Liver (tissue), 9 donors: ENCODE data around the gene KIF26A. TPM values are rescaled to one million over a fixed set of nuclear protein-coding genes. Genes with fewer than 3 reads are reported as not detected.

Experiments used
- DNase-seq: peaks from one replicate; pipeline ENCODE4 v3.0.0-alpha.2; 2017; ENCODE audit warnings: low spot score
- H3K27ac ChIP-seq, 2 donors: one replicate each; pipeline ENCODE4 v1.7.0; 2013; ENCODE audit warnings: inconsistent platforms in 2 of 2, low read length in 2 of 2, control low read depth in 1 of 2, low read depth in 1 of 2, mild to moderate bottlenecking in 1 of 2
- H3K27me3 ChIP-seq, 4 donors: one replicate each; pipeline versions ENCODE4 v1.6.1 to v1.7.0; 2013; ENCODE audit warnings: low read length in 3 of 4, inconsistent platforms in 1 of 4, mild to moderate bottlenecking in 1 of 4, moderate library complexity in 1 of 4; ENCODE audit not compliant: control insufficient read depth in 4 of 4, insufficient read depth in 4 of 4
- H3K36me3 ChIP-seq, 4 donors: one replicate each; pipeline versions ENCODE4 v1.6.1 to v1.7.0; 2013; ENCODE audit warnings: low read length in 3 of 4, mild to moderate bottlenecking in 3 of 4, low read depth in 1 of 4, moderate library complexity in 1 of 4; ENCODE audit not compliant: control insufficient read depth in 4 of 4, insufficient read depth in 3 of 4
- H3K4me1 ChIP-seq, 4 donors: one replicate each; pipeline versions ENCODE4 v1.6.1 to v1.7.0; 2013; ENCODE audit warnings: low read length in 3 of 4, mild to moderate bottlenecking in 3 of 4, moderate library complexity in 1 of 4; ENCODE audit not compliant: control insufficient read depth in 4 of 4, insufficient read depth in 4 of 4
- H3K4me3 ChIP-seq, 3 donors: one replicate each; pipeline versions ENCODE4 v1.6.1 to v1.7.0; 2013; ENCODE audit warnings: low read length in 3 of 3, control low read depth in 1 of 3, low read depth in 1 of 3, mild to moderate bottlenecking in 1 of 3
- H3K9ac ChIP-seq, 2 donors: one replicate each; pipeline ENCODE4 v1.7.0; 2013; ENCODE audit warnings: low read length in 2 of 2, mild to moderate bottlenecking in 2 of 2, moderate library complexity in 2 of 2, control low read depth in 1 of 2, low read depth in 1 of 2
- H3K9me3 ChIP-seq, 4 donors: one replicate each; pipeline versions ENCODE4 v1.6.1 to v1.7.0; 2013; ENCODE audit warnings: low read length in 3 of 4; ENCODE audit not compliant: control insufficient read depth in 4 of 4
- EGR1 ChIP-seq, 2 donors: IDR thresholded peaks; 2 replicates each; pipeline ENCODE4 v1.6.1; 2016 to 2018; ENCODE audit warnings: antibody characterized with exemption in 2 of 2, low read depth in 2 of 2
- FOXA1 ChIP-seq: IDR thresholded peaks from 2 replicates; pipeline ENCODE4 v1.6.1; 2016; ENCODE audit warnings: antibody characterized with exemption
- FOXA2 ChIP-seq: IDR thresholded peaks from 2 replicates; pipeline ENCODE4 v1.6.1; 2016; ENCODE audit warnings: antibody characterized with exemption
- GABPA ChIP-seq, 2 donors: IDR thresholded peaks in 1 of 2; conservative IDR thresholded peaks in 1 of 2; 2 replicates each; pipeline ENCODE4 v1.6.1; 2016; ENCODE audit warnings: antibody characterized with exemption in 2 of 2, mild to moderate bottlenecking in 1 of 2, moderate library complexity in 1 of 2
- HNF4A ChIP-seq, 2 donors: conservative IDR thresholded peaks; 2 replicates each; pipeline ENCODE4 v1.6.1; 2016; ENCODE audit warnings: antibody characterized with exemption in 2 of 2, mild to moderate bottlenecking in 2 of 2
- HNF4G ChIP-seq: IDR thresholded peaks from 2 replicates; pipeline ENCODE4 v1.6.1; 2016; ENCODE audit warnings: antibody characterized with exemption
- JUND ChIP-seq, 2 donors: IDR thresholded peaks; 2 replicates each; pipeline ENCODE4 v1.6.1; 2016; ENCODE audit warnings: antibody characterized with exemption in 2 of 2
- NR2F2 ChIP-seq: IDR thresholded peaks from 2 replicates; pipeline ENCODE4 v1.6.1; 2016; ENCODE audit warnings: antibody characterized with exemption
- RAD21 ChIP-seq, 2 donors: IDR thresholded peaks; 2 replicates each; pipeline ENCODE4 v1.6.1; 2016; ENCODE audit warnings: antibody characterized with exemption in 2 of 2, mild to moderate bottlenecking in 2 of 2
- RXRA ChIP-seq, 2 donors: IDR thresholded peaks; 2 replicates each; pipeline ENCODE4 v1.6.1; 2017 to 2018; ENCODE audit warnings: antibody characterized with exemption in 2 of 2, mild to moderate bottlenecking in 1 of 2
- TAF1 ChIP-seq: conservative IDR thresholded peaks from 2 replicates; pipeline ENCODE4 v1.6.1; 2016; ENCODE audit warnings: antibody characterized with exemption, mild to moderate bottlenecking
- YY1 ChIP-seq: IDR thresholded peaks from 2 replicates; pipeline ENCODE4 v1.6.1; 2016; ENCODE audit warnings: antibody characterized with exemption, mild to moderate bottlenecking
- WGBS: extraction: QIAGEN DNeasy Blood & Tissue Kit; methylation state at CpG from one replicate; pipeline ENCODE4 v1.1.7; 2013; 5-methylcytosine and 5-hydroxymethylcytosine counted together
- polyA plus RNA-seq, 2 donors: library from polyadenylated mRNA; stranded (reverse) in 1 of 2; unstranded in 1 of 2; fragments of 200-250 nt in 1 of 2; fragments of >200 nt in 1 of 2; fragmentation: Nextera tagmentation in 1 of 2; extraction: Ambion mirVana in 1 of 2; gene quantifications; one replicate each; pipeline versions ENCODE4 v1.2.1 to v1.2.3, GENCODE V29; 2013 to 2015
- total RNA-seq, 2 donors: library from RNA; depleted of rRNA; stranded (reverse); fragments of >200 nt; gene quantifications; one replicate each; pipeline ENCODE4 v1.2.3, GENCODE V29; 2014
- TF ChIP-seq, protein P1 (sequence below): fragments of 150-350 bp; IDR thresholded peaks from 2 replicates; pipeline ENCODE4 v1.5.1; 2017; ENCODE audit warnings: improper control_type of control experiment, low read depth, low read length; ENCODE audit not compliant: missing input control
- TF ChIP-seq, protein P2 (sequence below): IDR thresholded peaks from 2 replicates; pipeline ENCODE4 v1.6.1; 2016; ENCODE audit warnings: antibody characterized with exemption
- TF ChIP-seq, protein P3 (sequence below): IDR thresholded peaks from 2 replicates; pipeline ENCODE4 v1.6.1; 2016; ENCODE audit warnings: antibody characterized with exemption, mild to moderate bottlenecking
- TF ChIP-seq, protein P4 (sequence below): IDR thresholded peaks from 2 replicates; pipeline ENCODE4 v1.6.1; 2016; ENCODE audit warnings: antibody characterized with exemption
- TF ChIP-seq, protein P5 (sequence below): IDR thresholded peaks from 2 replicates; pipeline ENCODE4 v1.6.1; 2016; ENCODE audit warnings: antibody characterized with exemption
- donor health status: healthy.
- donor health status: healthy.
- donor health status: healthy.
- donor health status: healthy.
- donor health status: healthy.

Gene KIF26A
- total and polyA plus RNA-seq, 4 donors: 0.07 to 10.2 (median 1.3) TPM

DNA sequence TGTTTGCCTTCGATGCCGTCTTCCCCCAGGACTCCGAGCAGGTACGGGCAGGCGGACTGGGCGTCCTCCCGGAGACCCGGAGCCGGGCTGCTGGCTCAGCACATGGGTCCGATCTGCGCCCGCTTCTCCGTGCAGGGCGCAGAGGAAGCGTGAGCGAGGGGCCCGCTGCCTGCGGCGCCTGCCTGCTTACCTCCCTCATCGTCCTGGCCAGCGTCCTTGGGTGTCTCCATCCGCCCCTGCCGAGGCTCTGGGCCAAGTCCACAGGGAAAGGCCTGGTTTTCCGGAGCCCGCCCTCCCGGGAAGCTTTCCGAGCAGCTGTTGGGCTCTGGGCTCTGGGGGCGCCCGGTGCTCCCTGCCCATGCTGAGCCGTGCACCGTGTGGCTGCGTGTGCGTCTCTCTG lies 33.5 kb downstream of the KIF26A start:
- Histone ChIP-seq H3K4me3 (no peak overlapping the region), H3K9me3 (no peaks in the 10 kb centered on the region), H3K4me1 (no peaks in the 10 kb centered on the region), H3K27me3 (no peaks in the 10 kb centered on the region), H3K27ac (no peak overlapping the region), H3K36me3 (peaks cover 0 to 1% (median 0%) of the 10 kb centered on the region in 4 donors), H3K9ac (no peak overlapping the region)
- TF ChIP-seq GABPA (IDR thresholded peaks at IDR 0.05 in 1 of 2, conservative IDR thresholded peaks at IDR 0.05 in 1 of 2): no peak
- no peak for TF ChIP-seq RAD21 (IDR thresholded peaks at IDR 0.05)
- TF ChIP-seq RXRA (IDR thresholded peaks at IDR 0.05): no peak
- no peak for TF ChIP-seq JUND (IDR thresholded peaks at IDR 0.05)
- TF ChIP-seq TAF1: no peak
- TF ChIP-seq EGR1 (IDR thresholded peaks at IDR 0.05; ENCODE audit: low read depth in 2 of 2): no peak
- TF ChIP-seq YY1: no peak
- no peak for TF ChIP-seq FOXA2
- TF ChIP-seq, protein P1, sequence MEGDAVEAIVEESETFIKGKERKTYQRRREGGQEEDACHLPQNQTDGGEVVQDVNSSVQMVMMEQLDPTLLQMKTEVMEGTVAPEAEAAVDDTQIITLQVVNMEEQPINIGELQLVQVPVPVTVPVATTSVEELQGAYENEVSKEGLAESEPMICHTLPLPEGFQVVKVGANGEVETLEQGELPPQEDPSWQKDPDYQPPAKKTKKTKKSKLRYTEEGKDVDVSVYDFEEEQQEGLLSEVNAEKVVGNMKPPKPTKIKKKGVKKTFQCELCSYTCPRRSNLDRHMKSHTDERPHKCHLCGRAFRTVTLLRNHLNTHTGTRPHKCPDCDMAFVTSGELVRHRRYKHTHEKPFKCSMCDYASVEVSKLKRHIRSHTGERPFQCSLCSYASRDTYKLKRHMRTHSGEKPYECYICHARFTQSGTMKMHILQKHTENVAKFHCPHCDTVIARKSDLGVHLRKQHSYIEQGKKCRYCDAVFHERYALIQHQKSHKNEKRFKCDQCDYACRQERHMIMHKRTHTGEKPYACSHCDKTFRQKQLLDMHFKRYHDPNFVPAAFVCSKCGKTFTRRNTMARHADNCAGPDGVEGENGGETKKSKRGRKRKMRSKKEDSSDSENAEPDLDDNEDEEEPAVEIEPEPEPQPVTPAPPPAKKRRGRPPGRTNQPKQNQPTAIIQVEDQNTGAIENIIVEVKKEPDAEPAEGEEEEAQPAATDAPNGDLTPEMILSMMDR: no peak
- TF ChIP-seq, protein P2, sequence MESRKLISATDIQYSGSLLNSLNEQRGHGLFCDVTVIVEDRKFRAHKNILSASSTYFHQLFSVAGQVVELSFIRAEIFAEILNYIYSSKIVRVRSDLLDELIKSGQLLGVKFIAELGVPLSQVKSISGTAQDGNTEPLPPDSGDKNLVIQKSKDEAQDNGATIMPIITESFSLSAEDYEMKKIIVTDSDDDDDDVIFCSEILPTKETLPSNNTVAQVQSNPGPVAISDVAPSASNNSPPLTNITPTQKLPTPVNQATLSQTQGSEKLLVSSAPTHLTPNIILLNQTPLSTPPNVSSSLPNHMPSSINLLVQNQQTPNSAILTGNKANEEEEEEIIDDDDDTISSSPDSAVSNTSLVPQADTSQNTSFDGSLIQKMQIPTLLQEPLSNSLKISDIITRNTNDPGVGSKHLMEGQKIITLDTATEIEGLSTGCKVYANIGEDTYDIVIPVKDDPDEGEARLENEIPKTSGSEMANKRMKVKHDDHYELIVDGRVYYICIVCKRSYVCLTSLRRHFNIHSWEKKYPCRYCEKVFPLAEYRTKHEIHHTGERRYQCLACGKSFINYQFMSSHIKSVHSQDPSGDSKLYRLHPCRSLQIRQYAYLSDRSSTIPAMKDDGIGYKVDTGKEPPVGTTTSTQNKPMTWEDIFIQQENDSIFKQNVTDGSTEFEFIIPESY: no peak
- no peak for TF ChIP-seq HNF4A (conservative IDR thresholded peaks at IDR 0.05)
- no peak for TF ChIP-seq NR2F2
- TF ChIP-seq, protein P3, sequence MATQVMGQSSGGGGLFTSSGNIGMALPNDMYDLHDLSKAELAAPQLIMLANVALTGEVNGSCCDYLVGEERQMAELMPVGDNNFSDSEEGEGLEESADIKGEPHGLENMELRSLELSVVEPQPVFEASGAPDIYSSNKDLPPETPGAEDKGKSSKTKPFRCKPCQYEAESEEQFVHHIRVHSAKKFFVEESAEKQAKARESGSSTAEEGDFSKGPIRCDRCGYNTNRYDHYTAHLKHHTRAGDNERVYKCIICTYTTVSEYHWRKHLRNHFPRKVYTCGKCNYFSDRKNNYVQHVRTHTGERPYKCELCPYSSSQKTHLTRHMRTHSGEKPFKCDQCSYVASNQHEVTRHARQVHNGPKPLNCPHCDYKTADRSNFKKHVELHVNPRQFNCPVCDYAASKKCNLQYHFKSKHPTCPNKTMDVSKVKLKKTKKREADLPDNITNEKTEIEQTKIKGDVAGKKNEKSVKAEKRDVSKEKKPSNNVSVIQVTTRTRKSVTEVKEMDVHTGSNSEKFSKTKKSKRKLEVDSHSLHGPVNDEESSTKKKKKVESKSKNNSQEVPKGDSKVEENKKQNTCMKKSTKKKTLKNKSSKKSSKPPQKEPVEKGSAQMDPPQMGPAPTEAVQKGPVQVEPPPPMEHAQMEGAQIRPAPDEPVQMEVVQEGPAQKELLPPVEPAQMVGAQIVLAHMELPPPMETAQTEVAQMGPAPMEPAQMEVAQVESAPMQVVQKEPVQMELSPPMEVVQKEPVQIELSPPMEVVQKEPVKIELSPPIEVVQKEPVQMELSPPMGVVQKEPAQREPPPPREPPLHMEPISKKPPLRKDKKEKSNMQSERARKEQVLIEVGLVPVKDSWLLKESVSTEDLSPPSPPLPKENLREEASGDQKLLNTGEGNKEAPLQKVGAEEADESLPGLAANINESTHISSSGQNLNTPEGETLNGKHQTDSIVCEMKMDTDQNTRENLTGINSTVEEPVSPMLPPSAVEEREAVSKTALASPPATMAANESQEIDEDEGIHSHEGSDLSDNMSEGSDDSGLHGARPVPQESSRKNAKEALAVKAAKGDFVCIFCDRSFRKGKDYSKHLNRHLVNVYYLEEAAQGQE: no peak
- TF ChIP-seq, protein P4, sequence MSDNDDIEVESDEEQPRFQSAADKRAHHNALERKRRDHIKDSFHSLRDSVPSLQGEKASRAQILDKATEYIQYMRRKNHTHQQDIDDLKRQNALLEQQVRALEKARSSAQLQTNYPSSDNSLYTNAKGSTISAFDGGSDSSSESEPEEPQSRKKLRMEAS: no peak
- TF ChIP-seq FOXA1: no peak
- TF ChIP-seq, protein P5, sequence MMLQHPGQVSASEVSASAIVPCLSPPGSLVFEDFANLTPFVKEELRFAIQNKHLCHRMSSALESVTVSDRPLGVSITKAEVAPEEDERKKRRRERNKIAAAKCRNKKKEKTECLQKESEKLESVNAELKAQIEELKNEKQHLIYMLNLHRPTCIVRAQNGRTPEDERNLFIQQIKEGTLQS: no peak
- WGBS: 85% methylated on average over 33 of the region's 33 CpGs
- no peak for DNase-seq

DNA sequence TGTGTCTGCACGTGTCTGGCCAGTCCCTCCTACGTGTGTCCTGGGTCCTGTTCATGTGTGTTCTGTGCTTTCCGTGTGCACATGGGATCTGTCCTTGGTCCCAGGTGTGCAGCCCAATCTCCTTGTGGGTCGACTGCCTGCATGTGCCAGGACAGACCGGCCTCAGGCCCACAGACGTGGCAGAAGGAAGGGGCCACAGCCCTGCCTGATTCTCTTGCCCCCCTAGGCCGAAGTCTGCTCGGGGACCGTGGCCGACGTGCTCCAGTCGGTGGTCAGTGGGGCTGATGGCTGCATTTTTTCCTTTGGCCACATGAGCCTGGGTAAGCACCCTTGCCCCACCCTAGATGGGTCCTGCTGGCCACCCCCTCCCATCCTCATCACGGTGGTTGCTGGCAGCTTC lies 34.0 kb downstream of the KIF26A start:
- Histone ChIP-seq H3K27me3 (no peaks in the 10 kb centered on the region), H3K4me1 (no peaks in the 10 kb centered on the region), H3K36me3 (peaks cover 0 to 1% (median 0%) of the 10 kb centered on the region in 4 donors), H3K27ac (no peak overlapping the region), H3K9me3 (no peaks in the 10 kb centered on the region), H3K4me3 (no peak overlapping the region), H3K9ac (no peak overlapping the region)
- no peak for DNase-seq
- 85% methylated on average over 13 of the region's 13 CpGs for WGBS
- TF ChIP-seq, protein P2: no peak
- TF ChIP-seq, protein P5: no peak
- no peak for TF ChIP-seq RXRA (IDR thresholded peaks at IDR 0.05)
- TF ChIP-seq TAF1: no peak
- no peak for TF ChIP-seq HNF4G
- no peak for TF ChIP-seq YY1
- no peak for TF ChIP-seq RAD21 (IDR thresholded peaks at IDR 0.05)
- TF ChIP-seq, protein P1: no peak
- no peak for TF ChIP-seq FOXA2
- TF ChIP-seq, protein P4: no peak
- no peak for TF ChIP-seq GABPA (IDR thresholded peaks at IDR 0.05 in 1 of 2, conservative IDR thresholded peaks at IDR 0.05 in 1 of 2)
